ENCODE data around the gene OR1J2.
"Not testable (repeated sequence)": the region's sequence is repeated elsewhere in the genome, so short reads cannot be mapped to it uniquely, and the experiment has no call there.

- not testable (repeated sequence) for TF ChIP-seq CTCF (conservative IDR thresholded peaks at IDR 0.05); ZFX (IDR thresholded peaks at IDR 0.05)
Measured at GRCh38 chr9:122537066-122537465, 26.5 kb downstream of the OR1J2 start.
